Midbrain (tissue), 1 donor: Measurements from ENCODE around the gene PDGFA.

Experiments used
- DNase-seq: peaks from one replicate; lab custom pipeline; 2025; lab: John Stamatoyannopoulos, UW

PDGFA gene

DNA sequence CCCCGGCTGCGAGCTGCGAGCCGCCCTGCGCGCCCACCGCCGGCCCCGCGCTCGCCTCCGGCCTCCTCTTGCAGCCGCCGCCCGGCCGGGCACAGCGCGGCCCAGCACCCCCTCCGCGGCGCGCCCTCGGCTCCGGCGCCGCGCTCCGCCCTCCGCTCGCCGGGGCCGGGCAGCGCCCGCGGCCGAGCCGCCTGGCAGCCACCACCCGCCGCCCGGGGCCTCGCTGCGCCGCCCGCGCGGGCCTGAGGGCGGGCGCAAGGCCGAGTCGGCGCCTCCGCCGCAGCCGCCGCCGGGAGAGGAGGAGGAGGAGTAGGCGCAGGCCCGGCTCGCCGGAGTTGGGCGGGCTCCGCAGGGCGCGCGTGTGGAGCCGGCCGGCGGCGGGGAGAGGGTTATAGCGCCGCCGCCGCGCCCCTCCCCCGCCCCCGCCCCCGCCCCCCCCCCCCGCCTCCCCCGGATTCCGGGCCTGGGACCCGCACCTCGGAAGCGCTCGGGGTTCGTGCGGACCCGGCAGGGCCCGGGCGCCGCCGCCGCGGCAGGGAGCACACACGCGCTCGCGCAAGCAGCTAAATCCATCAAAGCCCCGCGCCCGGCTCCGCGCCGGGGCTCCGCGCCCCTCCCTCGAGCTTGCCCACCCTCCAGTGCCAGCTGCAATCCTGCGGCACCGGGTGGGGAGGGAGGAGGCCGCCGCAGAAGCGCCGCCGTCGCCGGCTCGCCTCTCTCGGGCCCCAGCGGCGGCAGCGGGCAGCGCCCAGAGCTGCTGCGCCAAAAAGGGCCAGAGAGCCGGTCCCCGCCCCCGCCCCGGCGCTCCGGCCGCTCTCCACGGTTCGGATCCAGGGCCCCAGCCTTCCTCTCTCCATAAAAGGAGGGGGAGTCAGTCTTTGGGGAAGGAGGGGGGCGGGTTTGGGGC, at the start of gene PDGFA:
Gene PDGFA (minus strand): TSS at position 363 of the 907 bp plus-strand sequence. CDS start 845 bp downstream, outside the sequence.
- peak; percentile 64 for DNase-seq

DNA sequence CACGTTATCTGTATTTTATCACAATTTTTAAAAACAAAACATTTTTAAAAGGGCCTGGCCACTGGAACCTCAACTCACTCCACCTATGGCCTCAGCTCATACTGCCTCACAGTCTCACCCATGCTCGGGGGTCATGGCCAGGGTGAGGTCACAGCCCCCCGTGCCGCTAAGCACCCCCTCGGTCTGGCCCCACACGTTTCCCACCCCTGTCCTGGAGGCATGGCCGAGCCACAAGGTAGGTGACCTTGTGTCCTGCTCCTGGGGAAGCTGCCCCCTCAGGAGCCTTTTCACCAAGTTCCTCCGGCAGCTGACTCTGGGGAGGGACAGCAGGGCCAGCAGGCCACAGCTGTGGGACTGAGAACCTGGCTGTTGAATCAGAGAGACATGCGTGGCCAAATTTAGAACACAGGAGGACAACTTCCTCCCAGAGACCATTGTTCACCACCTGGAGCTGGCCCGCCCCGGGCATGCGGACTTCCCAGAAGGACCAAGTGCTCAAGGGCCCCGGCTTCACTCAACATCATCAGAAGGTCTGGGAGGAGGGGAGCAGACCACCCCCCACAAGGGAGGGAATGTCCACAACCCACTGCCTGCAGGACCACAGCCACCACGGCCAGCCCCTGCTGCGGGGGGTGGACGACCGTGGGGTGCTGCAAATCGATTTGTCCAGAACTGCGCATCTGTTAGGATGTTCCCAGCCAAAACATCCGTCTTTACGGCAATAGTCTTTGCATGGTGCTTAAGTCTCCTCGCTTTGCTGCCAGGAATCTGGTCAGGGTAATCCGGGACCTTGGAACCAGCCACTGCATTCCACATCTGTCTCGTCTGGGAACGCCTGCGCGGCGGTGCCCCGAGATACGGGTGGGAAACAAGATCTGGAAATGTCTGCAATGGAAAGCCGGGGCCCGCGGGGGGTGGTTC, 48.6 kb upstream of the PDGFA start:
- no peak for DNase-seq

DNA sequence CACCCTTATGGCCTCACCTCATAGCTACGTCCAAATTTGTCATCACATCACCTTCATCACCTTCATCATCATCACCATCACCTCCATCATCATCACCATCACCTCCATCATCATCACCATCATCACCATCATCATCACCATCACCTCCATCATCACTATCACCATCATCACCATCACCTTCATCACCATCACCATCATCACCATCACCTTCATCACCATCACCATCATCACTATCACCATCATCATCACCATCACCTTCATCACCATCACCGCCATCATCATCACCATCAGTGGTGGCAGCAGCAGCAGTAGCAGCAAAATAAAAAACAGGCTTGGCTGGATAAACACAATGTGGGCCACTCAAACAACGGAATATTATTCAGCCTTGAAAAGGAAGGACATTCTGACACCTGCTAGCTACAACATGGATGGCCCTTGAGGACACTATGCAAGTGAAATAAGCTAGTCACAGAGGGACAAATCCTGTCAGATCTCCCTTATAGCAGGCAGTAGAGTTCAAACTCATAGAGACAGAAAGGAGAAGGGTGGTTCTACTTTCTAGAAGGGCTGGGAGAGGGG, 47.7 kb upstream of the PDGFA start:
- DNase-seq: no peak

DNA sequence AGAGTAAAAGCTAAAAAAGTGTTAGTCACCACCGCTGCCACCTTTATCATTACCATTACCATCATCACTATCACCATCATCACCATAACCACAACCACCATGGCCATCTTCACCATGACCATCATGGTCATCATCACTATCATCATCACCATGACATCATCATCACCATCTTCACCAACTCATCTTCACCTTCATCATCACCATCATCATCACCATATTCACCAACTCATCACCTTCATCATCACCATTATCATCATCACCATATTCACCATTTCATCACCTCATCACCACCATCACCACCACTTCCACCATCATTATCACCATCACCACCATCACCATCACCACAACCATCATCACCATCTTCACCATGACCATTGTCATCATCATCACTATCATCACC, 46.5 kb upstream of the PDGFA start:
- DNase-seq: no peak

DNA sequence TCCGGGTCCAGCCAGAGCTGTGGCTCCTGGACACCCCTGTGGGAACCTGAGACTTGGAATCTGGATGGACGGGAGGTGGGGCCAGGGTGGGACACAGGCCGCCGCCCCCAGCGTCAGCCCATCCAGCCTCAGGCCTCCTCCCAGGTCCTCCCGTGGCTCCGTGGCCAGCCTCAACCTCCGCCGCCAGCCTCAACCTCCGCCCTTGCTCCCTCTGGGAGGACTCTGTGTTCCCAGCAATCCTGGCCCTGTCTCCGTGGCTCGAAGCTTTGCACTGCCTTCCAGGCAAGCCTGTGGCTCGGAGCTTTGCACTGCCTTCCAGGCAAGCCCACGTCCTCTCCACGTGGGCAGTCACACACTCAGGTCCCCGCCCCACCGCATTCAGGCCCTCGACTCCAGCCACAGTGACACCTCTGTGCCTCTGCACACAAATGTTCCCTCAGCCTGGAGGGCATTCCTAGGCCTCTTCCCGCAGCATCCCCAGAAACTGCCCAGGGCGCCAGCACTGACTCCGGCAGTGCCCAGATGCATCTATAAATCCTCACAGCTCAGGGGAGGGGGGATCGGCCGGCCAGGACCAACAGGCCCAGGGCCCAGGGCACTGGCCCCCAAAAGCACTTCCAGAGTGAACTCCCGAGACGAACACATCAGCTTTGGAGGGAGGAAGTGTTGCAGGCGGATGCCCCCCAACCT, 44.7 kb upstream of the PDGFA start:
- DNase-seq: no peak

- no peak for DNase-seq
These were observed 44.1 kb upstream of the PDGFA start for GRCh38 chr7:563629-564170.

DNA sequence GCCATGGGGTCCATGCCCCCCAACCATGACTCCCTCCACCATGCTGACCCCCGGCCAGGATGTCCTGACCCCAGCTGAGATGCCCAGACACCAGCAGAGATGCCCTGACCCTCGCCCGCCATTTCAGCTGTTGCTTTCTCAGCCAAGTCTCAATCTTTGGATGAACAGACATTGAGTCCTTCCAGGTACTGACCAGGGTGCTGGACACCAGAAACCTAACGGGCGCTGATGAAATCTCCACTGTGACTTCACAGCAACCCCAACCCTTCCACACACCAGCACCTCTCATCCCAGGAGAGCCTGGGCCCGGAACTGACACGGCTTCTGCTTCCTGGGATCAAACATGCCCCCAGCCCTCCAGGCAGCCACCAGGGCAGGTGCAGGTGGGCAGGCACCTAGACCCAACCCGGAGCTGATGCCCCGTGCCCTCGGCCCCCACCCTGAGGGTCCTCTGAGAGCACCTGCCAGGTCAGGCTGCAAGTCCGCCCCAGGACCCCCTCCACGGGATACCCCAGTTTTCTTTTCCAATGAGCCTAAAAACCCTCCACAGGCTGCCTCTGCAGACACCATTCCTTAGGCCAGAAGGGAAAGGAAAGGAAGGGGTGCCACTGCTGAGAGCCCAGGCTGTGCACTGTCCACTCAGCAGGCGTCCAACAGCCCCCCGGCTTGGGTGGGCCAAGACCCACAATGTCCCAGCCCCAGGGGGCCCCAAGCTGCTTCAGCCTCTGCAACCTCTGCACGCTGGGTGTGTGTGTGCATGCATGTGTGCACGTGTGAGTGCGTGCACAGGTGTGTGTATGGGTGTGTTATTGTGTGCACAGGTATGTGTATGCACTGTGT, 43.4 kb upstream of the PDGFA start:
- DNase-seq: no peak

- no peak for DNase-seq
These were observed 42.7 kb upstream of the PDGFA start for GRCh38 chr7:562374-562675.

DNA sequence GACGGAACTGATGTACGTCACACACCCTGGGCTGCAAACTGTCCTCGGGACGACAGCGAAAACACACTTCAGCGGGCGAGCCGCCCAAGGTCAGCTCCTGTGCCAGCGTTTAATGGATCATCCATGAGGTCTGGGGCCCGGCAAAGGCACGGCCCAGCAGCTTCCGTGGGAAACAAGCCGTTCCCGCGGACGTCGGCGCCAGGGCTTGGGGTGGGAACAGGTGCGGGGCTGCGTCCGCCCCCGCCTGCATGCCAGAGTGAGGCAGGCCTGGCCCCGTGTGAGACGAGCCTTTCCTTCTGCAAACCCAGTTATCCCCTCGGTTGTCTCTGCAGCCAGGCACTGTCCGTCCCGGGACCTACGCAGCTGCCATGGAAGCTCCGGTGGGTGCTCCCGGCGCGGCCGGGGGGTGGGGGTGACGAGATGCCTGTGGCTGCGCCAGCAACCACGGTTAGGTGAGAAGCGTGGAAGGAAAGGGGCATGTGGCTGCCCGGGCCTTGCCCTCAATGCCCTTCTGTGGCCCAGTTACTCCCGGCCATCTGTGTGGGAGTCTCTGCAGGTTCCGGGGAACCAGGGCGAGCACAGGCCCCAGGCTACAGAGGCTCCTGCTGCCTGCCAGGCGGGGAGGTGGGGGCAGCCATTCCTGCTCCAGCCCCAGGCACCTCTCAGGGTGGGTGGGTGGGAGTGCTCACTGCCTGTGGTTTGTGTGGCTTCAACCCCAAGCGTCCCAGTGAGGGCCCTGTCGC, 42.2 kb upstream of the PDGFA start:
- DNase-seq: no peak

DNA sequence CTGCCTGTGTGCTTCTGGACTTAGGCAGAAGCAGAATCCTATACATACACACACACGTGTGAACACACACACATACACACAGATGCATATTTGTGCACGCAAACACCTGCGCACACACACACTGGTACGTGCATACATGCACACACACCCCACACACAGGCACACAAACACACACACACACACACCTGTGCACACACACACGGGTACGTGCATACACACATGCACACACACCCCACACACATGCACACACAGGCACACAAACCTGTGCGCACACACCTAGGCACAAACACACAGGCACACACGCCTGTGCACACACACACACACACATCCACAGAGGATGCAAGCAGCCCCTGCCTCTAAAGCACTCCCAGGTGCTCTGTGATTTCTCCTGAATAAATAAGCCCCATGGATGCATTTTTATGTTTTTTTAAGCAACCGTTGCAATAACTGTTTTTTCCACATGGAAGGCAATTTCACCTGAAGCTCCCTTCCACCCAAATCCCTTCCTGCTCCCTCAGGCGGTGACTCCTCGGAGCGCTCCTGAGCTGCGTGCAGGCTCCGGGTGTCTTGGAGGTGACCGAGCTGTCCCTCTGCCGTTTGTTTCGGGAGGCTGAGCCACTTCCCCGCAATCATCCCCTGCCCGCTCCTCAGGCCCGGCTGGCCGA, 41.5 kb upstream of the PDGFA start:
- no peak for DNase-seq

- no peak for DNase-seq
These were observed 39.7 kb upstream of the PDGFA start for GRCh38 chr7:559396-559705.

GRCh38 chr7:557558-557881, 37.9 kb upstream of the PDGFA start:
- no peak for DNase-seq

DNA sequence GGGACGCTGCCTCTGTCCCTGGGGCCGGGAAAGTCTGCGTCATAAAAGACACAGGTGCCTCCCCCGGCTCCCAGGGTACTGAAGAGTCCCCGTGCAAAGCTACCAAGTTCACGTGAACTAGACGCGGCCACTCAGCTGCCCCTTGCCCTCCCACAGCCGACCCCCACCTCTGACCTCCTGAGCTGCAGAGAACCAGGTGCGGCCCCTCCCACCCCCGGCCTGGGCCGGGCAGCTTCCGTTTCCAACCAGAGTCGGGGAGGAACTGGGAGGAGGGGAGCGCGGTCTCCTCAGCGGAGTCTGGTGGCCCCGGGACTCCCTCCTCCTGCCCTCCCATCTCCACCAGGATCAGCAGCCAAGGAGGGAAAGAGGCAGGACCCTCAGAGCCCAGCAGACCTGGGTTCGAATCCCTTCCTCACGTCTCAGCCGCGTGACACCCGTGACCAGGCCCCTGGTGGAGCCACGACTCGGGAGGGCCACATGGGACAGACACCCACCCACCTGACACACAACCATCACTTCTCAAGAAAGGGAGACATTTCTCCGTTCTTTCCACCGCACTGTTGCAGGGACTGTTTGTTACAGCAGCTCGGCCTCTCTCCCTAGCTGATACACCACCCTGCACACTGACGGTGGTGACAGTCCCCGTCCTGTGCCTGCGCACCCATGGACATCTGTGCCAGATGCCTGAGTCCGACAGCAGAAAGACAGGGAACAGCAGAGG, 37.4 kb upstream of the PDGFA start:
- no peak for DNase-seq

DNA sequence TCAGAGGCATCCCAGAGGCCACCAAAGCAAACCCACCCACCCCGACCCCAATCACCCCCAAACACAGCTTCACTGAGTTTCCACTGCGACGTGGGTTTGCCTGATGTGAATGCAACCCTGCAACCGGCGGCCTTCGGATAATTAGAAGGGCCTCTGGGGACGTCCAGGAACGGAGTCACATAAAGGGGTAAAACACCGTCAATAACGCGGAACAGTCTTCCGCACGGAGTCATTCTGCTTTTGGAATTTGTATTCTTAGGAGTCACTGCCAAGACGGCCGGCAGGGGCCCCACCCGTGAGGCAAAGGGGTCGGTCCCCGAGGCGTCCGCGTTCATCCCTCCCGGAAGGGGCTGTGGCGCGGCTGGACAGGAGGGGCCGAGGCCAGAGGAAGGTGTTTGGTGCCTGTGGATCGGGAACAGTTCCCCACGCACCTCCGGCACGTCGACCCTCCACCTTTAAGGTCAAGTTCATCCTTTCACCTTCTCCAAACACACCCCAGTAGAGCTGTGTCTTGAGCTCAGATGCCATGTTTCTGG, 36.7 kb upstream of the PDGFA start:
- DNase-seq: no peak

- DNase-seq: no peak
These were observed 36.0 kb upstream of the PDGFA start for GRCh38 chr7:555551-556160.

DNA sequence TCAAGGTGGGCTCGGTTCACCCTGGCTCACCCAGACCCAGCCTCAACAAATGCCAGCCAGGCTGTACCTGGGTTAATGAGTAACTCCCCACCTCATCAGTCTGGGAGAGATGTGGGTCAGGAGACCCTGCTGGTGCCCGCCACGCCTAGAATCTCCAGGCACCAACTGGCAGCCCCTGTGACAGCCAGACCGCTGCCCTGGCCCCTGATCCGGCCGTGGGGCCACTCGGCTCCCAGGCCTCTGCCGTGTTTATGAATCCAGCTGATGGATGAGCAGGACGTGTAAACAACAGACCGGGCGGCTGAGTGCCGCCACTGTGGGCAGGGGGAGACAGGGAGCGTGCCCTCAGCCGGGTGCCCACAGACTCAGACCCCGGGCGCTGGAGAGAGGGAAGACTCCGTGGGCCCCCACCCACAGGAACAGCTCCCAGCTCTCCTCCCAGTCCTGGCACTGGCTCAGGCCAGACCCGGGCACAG, 34.0 kb upstream of the PDGFA start:
- no peak for DNase-seq

- no peak for DNase-seq
These were observed 33.4 kb upstream of the PDGFA start for GRCh38 chr7:552868-553635.
